GM10847 (cell line): ENCODE measurements around the gene DTD1.

Experiments
- POLR2A ChIP-seq: IDR thresholded peaks from 2 replicates; pipeline ENCODE4 v1.6.1; 2011; ENCODE audit not compliant: insufficient read length; ENCODE audit errors: extremely low read depth

The DTD1 gene

GRCh38 chr20:18731940-18732339 lies 144.1 kb downstream of the DTD1 start:
- TF ChIP-seq POLR2A = no peak

DNA sequence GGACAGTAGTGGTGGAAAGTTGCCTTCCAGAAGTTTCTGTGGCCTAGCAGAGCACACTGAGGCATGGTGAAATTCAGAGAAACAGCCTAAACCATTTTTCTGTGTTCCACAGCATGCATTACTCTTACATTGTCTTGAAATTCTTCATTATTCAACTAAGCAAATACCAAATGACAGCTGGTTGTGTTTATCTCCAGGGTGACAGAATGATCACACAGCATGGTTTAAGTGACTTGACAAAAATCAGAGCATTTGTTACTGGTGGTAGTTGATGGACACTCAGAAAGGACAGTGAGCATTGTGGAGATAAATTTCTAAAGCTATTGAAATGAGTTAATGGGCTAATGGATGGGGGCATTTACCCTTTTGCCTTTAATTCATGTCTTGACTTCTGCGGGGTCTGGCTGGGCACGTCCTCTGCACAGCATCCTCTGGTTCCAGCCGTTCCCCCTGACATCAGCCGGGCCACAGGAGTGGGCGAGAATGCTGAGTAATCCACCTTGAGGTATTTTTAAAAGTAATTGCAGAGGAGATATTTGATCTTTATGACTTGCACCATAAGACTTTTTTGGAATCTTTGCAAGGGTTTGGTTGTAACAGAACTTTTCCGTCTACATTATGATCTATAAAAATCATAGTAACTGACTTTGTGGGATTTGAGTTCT lies 146.8 kb downstream of the DTD1 start:
- no peak for TF ChIP-seq POLR2A

GRCh38 chr20:18737140-18737539 lies 149.3 kb downstream of the DTD1 start:
- no peak for TF ChIP-seq POLR2A

DNA sequence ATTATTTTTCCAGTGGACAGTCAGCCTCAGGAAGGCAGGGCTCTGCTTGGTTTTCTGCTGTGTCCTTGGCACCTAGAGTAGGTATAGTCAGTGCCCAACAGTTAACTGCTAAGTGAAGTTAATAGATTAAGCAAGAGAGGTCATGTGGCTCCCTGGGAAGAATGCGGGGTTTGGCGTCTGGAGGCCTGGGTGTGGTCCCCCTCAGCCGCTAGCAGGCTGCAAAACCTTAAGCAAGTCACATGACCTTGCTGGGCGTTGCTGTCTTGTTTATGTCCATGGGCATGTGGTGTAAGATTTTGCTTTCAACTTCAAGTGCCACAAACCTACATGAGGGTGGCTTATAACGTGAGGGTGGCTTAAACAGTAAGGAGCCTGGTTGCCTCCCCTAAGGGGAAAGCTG lies 150.2 kb downstream of the DTD1 start:
- no peak for TF ChIP-seq POLR2A

GRCh38 chr20:18738888-18739287 lies 151.0 kb downstream of the DTD1 start:
- no peak for TF ChIP-seq POLR2A

DNA sequence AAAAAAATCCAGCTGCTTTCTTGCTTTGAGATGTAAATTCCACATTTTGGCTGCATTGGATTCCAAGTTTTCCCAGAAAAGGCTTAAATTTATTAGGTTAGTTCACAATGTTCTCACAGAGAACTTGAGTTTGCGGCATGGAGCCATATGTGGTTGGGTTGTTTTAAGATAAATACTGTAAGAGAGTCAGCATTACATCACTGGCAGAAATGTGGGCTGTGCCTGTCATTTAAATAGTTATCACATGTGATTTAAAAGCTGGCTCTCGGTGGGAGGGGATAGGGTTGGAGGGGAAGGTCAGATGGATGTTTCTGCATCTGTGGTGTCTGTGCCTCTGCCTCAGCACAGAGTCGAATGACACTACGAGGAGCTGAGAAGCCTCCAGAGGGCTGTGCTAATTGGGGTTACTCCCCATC lies 151.9 kb downstream of the DTD1 start:
- TF ChIP-seq POLR2A = no peak

DNA sequence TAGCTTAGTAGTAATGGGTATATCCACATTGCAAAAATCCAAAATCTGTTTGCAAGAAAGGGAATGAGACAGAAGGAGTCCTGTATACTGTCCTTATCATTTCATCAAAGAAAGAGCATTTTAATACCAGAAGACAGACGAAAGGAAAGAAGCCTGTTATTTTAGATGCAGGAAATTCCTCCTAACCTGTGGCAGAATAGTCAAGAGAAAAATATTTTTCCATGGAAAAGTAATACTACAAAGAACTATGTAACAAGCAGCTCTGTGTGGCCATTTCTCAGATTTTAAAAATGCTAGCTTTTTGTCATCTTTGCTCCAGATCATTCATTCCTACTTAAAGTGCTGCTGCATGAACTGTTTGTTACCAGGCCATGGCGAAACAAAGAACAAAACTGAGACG lies 152.9 kb downstream of the DTD1 start:
- TF ChIP-seq POLR2A = no peak

GRCh38 chr20:18742841-18743240 lies 155.0 kb downstream of the DTD1 start:
- TF ChIP-seq POLR2A = no peak

- no peak for TF ChIP-seq POLR2A
These were observed 156.0 kb downstream of the DTD1 start for GRCh38 chr20:18743665-18744440.

GRCh38 chr20:18747090-18747489 lies 159.2 kb downstream of the DTD1 start:
- TF ChIP-seq POLR2A = no peak

DNA sequence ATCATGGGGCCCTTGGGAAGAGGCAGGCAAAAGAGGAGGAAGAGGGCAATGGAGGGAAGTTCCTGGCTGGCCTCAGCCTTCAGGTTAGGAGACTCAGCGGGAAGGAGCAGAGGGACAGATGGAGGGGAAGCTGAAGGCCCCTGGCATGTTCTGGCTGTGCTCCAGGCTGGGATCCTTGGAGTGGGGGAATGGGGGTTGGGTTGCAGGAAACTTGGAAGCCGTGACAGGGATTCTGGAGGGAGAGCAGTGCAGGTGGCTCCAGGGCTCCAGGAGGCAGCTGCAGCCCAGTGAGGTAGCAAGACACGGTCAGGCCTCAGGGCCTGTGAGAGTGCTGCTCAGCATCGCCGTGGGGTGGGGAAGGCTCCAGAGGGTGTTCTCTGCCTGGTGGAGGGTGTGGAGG lies 161.1 kb downstream of the DTD1 start:
- no peak for TF ChIP-seq POLR2A

DNA sequence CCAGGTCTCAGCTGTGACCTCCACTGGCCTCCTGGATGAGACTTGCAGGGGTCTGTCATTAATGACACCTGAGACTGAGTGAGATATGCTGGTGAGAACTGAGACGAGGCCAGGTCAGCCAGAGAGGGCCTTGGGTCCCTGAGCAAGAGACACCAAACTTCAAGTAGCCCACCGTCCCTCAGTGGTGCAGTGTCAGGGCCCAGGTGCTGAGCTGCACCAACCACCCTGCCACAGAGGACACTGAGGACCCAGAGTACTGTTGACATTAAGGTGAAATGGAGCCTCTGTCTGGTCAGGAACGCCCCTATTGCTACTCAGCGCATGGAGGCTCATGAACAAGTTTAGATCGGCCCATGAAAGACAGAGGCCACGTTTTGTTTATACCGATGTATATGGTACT lies 161.7 kb downstream of the DTD1 start:
- TF ChIP-seq POLR2A = no peak

GRCh38 chr20:18750735-18751134 lies 162.9 kb downstream of the DTD1 start:
- no peak for TF ChIP-seq POLR2A

- no peak for TF ChIP-seq POLR2A
These were observed 166.3 kb downstream of the DTD1 start for GRCh38 chr20:18754030-18754652.

GRCh38 chr20:18754653-18755045 lies 166.8 kb downstream of the DTD1 start:
- no peak for TF ChIP-seq POLR2A

GRCh38 chr20:18767676-18768075 lies 179.8 kb downstream of the DTD1 start:
- TF ChIP-seq POLR2A = no peak
